Transverse colon (tissue), 3 donors: ENCODE data around the gene STYXL1.

Experiments used
- POLR2A ChIP-seq: fragments of 450-650 bp; IDR thresholded peaks from one replicate; pipeline ENCODE4 v1.6.1; 2016; ENCODE audit warnings: antibody characterized with exemption, mild to moderate bottlenecking, moderate library complexity
- TF ChIP-seq, protein P1 (sequence below), 5 experiments: fragments of 200-600 bp in 3 of 5; fragments of 450-650 bp in 2 of 5; sonication (generic) in 3 of 5; IDR thresholded peaks; 1 replicate in 2 of 5; 2 replicates in 3 of 5; pipeline ENCODE4 v1.5.1; 2016 to 2017; ENCODE audit warnings: antibody characterized with exemption in 5 of 5, inconsistent platforms in 3 of 5, mild to moderate bottlenecking in 2 of 5, moderate library complexity in 1 of 5

DNA sequence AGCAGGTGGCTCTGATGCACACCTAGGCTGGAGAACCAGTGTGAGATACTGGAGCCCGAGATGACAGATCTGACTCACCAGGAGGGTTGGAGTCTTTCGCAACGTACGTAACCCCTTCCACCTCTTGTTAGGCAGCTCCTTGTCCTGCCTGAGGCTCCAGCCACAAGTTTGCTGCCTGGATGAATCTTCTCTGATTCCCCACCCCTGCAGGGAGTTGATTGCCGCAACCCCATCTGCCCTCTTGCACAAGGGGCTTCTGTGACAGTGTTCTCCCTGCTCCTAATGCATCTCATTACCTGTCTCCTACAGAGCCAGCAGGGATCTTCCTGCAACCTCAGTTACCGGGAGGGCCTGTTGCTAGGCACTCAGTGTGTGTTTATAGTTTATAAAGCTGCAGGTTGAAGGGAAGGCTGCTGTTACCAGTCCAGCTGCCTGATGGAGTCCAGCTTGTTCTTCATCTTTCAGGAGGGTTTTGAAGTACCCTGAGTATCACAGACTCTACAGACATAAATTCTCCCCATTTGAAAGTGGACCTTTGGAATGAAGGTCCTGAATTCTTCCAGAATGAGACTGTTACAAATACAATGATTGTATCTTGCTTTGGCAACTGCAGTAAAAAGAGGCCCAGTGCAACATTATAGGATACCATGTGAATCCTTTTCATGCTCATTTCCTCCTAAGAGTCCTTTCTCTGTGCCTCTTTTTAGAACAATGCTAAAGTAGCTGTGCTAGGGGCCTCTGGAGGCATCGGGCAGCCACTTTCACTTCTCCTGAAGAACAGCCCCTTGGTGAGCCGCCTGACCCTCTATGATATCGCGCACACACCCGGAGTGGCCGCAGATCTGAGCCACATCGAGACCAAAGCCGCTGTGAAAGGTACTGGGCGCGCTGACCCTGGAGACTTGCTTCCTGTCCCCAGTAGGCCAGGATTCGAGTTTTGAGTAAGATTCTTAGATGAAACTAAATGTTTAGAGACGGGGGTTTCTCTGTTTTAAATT lies 6.6 kb upstream of the STYXL1 start:
- TF ChIP-seq, protein P1, sequence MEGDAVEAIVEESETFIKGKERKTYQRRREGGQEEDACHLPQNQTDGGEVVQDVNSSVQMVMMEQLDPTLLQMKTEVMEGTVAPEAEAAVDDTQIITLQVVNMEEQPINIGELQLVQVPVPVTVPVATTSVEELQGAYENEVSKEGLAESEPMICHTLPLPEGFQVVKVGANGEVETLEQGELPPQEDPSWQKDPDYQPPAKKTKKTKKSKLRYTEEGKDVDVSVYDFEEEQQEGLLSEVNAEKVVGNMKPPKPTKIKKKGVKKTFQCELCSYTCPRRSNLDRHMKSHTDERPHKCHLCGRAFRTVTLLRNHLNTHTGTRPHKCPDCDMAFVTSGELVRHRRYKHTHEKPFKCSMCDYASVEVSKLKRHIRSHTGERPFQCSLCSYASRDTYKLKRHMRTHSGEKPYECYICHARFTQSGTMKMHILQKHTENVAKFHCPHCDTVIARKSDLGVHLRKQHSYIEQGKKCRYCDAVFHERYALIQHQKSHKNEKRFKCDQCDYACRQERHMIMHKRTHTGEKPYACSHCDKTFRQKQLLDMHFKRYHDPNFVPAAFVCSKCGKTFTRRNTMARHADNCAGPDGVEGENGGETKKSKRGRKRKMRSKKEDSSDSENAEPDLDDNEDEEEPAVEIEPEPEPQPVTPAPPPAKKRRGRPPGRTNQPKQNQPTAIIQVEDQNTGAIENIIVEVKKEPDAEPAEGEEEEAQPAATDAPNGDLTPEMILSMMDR (IDR thresholded peaks at IDR 0.05), result no peak
- no peak for TF ChIP-seq POLR2A
